Gastrocnemius medialis (tissue), 4 donors: ENCODE data around the gene CDK13. TPM values are rescaled to one million over a fixed set of nuclear protein-coding genes. Genes with fewer than 3 reads are reported as not detected.

Experiments
- ATAC-seq, 2 donors: fragments of 150-250 bp; one replicate each; pipeline ENCODE4 v1.9.1; 2016
- DNase-seq, 2 donors: peaks; one replicate each; pipeline ENCODE4 v3.0.0-alpha.2; 2019
- H3K27ac ChIP-seq, 4 donors: fragments of 200-600 bp; sonication (generic); 1 replicate in 1 of 4; 2 replicates in 3 of 4; pipeline ENCODE4 v1.5.1; 2016 to 2018; ENCODE audit warnings: mild to moderate bottlenecking in 2 of 4, moderate library complexity in 1 of 4
- H3K27me3 ChIP-seq, 3 donors: fragments of 200-600 bp; sonication (generic) in 2 of 3; 1 replicate in 1 of 3; 2 replicates in 2 of 3; pipeline versions ENCODE4 v1.5.1 to v1.6.0; 2016 to 2019; ENCODE audit warnings: mild to moderate bottlenecking in 1 of 3, moderate library complexity in 1 of 3
- H3K36me3 ChIP-seq, 2 donors: fragments of 200-600 bp; sonication (generic) in 1 of 2; one replicate each; pipeline ENCODE4 v1.5.1; 2017 to 2018
- H3K4me1 ChIP-seq, 2 donors: fragments of 200-600 bp; sonication (generic) in 1 of 2; one replicate each; pipeline ENCODE4 v1.5.1; 2016 to 2017; ENCODE audit warnings: mild to moderate bottlenecking in 2 of 2
- H3K4me3 ChIP-seq, 4 donors: fragments of 200-600 bp; sonication (generic) in 3 of 4; 1 replicate in 1 of 4; 2 replicates in 3 of 4; pipeline ENCODE4 v1.5.1; 2016 to 2019; ENCODE audit warnings: mild to moderate bottlenecking in 2 of 4
- H3K9me3 ChIP-seq, 3 donors: fragments of 200-600 bp; sonication (generic) in 2 of 3; 1 replicate in 1 of 3; 2 replicates in 2 of 3; pipeline ENCODE4 v1.5.1; 2016 to 2019
- CTCF ChIP-seq, 5 experiments: fragments of 450-650 bp in 3 of 5; fragments of 200-600 bp in 2 of 5; sonication (generic) in 2 of 5; IDR thresholded peaks in 4 of 5; conservative IDR thresholded peaks in 1 of 5; 1 replicate in 4 of 5; 2 replicates in 1 of 5; pipeline ENCODE4 v1.5.1; 2016 to 2019; ENCODE audit warnings: antibody characterized with exemption in 5 of 5, mild to moderate bottlenecking in 3 of 5, moderate library complexity in 3 of 5
- POLR2A ChIP-seq, 2 donors: fragments of 450-650 bp; IDR thresholded peaks; one replicate each; pipeline ENCODE4 v1.6.1; 2017; ENCODE audit warnings: antibody characterized with exemption in 2 of 2, mild to moderate bottlenecking in 2 of 2, moderate library complexity in 2 of 2
- in situ Hi-C, 4 donors: fragments of 200-750 bp; cut with MboI; loops; one replicate each; pipeline versions ENCODE4 v1.15.0 to v1.8.0; 2017; ENCODE audit warnings: low sequenced_read_pairs in 4 of 4
- intact Hi-C: fragments of 100-400 bp; cut with DNase I; formaldehyde crosslinking; loops from one replicate; pipeline ENCODE4 v1.15.1; 2023; ENCODE audit warnings: low total_unique reads
- total RNA-seq, 4 donors: library from RNA; depleted of rRNA; stranded (reverse); fragments of >200 nt; gene quantifications; one replicate each; pipeline versions ENCODE4 v1.1.0 to v1.2.3, GENCODE V29; 2016

CDK13 gene
- total RNA-seq, 4 donors from 2014 or later: 25.0 to 50.8 (median 29.4) TPM

- Histone ChIP-seq H3K27ac (peak overlapping the region in 3 of 4 donors; percentile 56 to 74 (median 59)), H3K36me3 (no peaks in the 10 kb centered on the region), H3K4me1 (peaks cover 3 to 9% of the 10 kb centered on the region in 2 donors), H3K9me3 (no peaks in the 10 kb centered on the region), H3K27me3 (no peaks in the 10 kb centered on the region), H3K4me3 (no peak overlapping the region)
- no peak for DNase-seq
- in situ Hi-C loops (no loop called here), intact Hi-C loops (no loop called here)
- no peak for ATAC-seq
- TF ChIP-seq CTCF (IDR thresholded peaks at IDR 0.05 in 4 of 5, conservative IDR thresholded peaks at IDR 0.05 in 1 of 5): no peak
- no peak for TF ChIP-seq POLR2A (IDR thresholded peaks at IDR 0.05)
Measured at GRCh38 chr7:39922580-39922979, 27.5 kb upstream of the CDK13 start.

- no peak overlapping the region for H3K27ac ChIP-seq
- DNase-seq (no peak), ATAC-seq (no peak)
- no peaks in the 10 kb centered on the region for H3K27me3 ChIP-seq
- H3K36me3 ChIP-seq: no peaks in the 10 kb centered on the region
- no peak overlapping the region for H3K4me3 ChIP-seq
- TF ChIP-seq POLR2A (IDR thresholded peaks at IDR 0.05) (no peak), CTCF (IDR thresholded peaks at IDR 0.05 in 4 of 5, conservative IDR thresholded peaks at IDR 0.05 in 1 of 5) (no peak)
- peaks cover 3 to 9% of the 10 kb centered on the region in 2 donors for H3K4me1 ChIP-seq
- in situ Hi-C loops (no loop called here), intact Hi-C loops (no loop called here)
- no peaks in the 10 kb centered on the region for H3K9me3 ChIP-seq
Measured at GRCh38 chr7:39923091-39923490, 27.0 kb upstream of the CDK13 start.

GRCh38 chr7:39924122-39924521, 25.9 kb upstream of the CDK13 start:
- intact Hi-C loops (no loop called here), in situ Hi-C loops (no loop called here)
- no peak for TF ChIP-seq POLR2A (IDR thresholded peaks at IDR 0.05)
- no peak for TF ChIP-seq CTCF (IDR thresholded peaks at IDR 0.05 in 4 of 5, conservative IDR thresholded peaks at IDR 0.05 in 1 of 5)
- no peak for DNase-seq
- H3K4me1 ChIP-seq: peaks cover 3 to 9% of the 10 kb centered on the region in 2 donors
- no peak overlapping the region for H3K4me3 ChIP-seq
- no peak overlapping the region for H3K27ac ChIP-seq
- H3K9me3 ChIP-seq: no peaks in the 10 kb centered on the region
- ATAC-seq: no peak
- no peaks in the 10 kb centered on the region for H3K36me3 ChIP-seq
- no peaks in the 10 kb centered on the region for H3K27me3 ChIP-seq

GRCh38 chr7:39926111-39926510, 23.9 kb upstream of the CDK13 start:
- no peak for ATAC-seq
- intact Hi-C loops: no loop called here
- TF ChIP-seq POLR2A (IDR thresholded peaks at IDR 0.05) (no peak), CTCF (IDR thresholded peaks at IDR 0.05 in 4 of 5, conservative IDR thresholded peaks at IDR 0.05 in 1 of 5) (no peak)

GRCh38 chr7:39927018-39927417, 23.0 kb upstream of the CDK13 start:
- TF ChIP-seq CTCF (IDR thresholded peaks at IDR 0.05 in 4 of 5, conservative IDR thresholded peaks at IDR 0.05 in 1 of 5) (no peak), POLR2A (IDR thresholded peaks at IDR 0.05) (no peak)
- in situ Hi-C loops (no loop called here), intact Hi-C loops (no loop called here)

More at GRCh38 chr7:39926111-39926510, 23.9 kb upstream of the CDK13 start:
- Histone ChIP-seq H3K4me3 (no peak overlapping the region), H3K27me3 (no peaks in the 10 kb centered on the region), H3K27ac (no peak overlapping the region), H3K4me1 (peaks cover 3 to 5% of the 10 kb centered on the region in 2 donors), H3K36me3 (no peaks in the 10 kb centered on the region), H3K9me3 (no peaks in the 10 kb centered on the region)
- no peak for DNase-seq
- in situ Hi-C loops: no loop called here

More at GRCh38 chr7:39927018-39927417, 23.0 kb upstream of the CDK13 start:
- DNase-seq (no peak), ATAC-seq (no peak)
- Histone ChIP-seq H3K9me3 (no peaks in the 10 kb centered on the region), H3K27ac (no peak overlapping the region), H3K4me1 (no peaks in the 10 kb centered on the region), H3K36me3 (no peaks in the 10 kb centered on the region), H3K27me3 (no peaks in the 10 kb centered on the region), H3K4me3 (no peak overlapping the region)
